T-helper 22 cell (primary cell): ENCODE data around the gene TRMT2A.

Experiments used
- DNase-seq: peaks from one replicate; pipeline ENCODE4 v3.0.0-alpha.2; 2020; ENCODE audit warnings: low read depth

TRMT2A gene

GRCh38 chr22:20148414-20148813 lies 31.4 kb upstream of the TRMT2A start:
- DNase-seq = no peak

- no peak for DNase-seq
Measured at GRCh38 chr22:20147237-20147988, 30.4 kb upstream of the TRMT2A start.

GRCh38 chr22:20146777-20147176 lies 29.8 kb upstream of the TRMT2A start:
- no peak for DNase-seq

- DNase-seq = no peak
Measured at GRCh38 chr22:20145832-20146223, 28.8 kb upstream of the TRMT2A start.

GRCh38 chr22:20145206-20145831 lies 28.3 kb upstream of the TRMT2A start:
- DNase-seq = no peak

GRCh38 chr22:20143883-20144665 lies 27.0 kb upstream of the TRMT2A start:
- DNase-seq = no peak

- DNase-seq = no peak
Measured at GRCh38 chr22:20142711-20143621, 25.9 kb upstream of the TRMT2A start.

GRCh38 chr22:20141186-20142077 lies 24.4 kb upstream of the TRMT2A start:
- no peak for DNase-seq

- DNase-seq = no peak
Measured at GRCh38 chr22:20140521-20140964, 23.5 kb upstream of the TRMT2A start.

- DNase-seq = no peak
Measured at GRCh38 chr22:20140107-20140445, 23.1 kb upstream of the TRMT2A start.

GRCh38 chr22:20139391-20140106 lies 22.5 kb upstream of the TRMT2A start:
- DNase-seq = no peak

- no peak for DNase-seq
Measured at GRCh38 chr22:20138868-20139267, 21.8 kb upstream of the TRMT2A start.

GRCh38 chr22:20138417-20138738 lies 21.4 kb upstream of the TRMT2A start:
- no peak for DNase-seq

- DNase-seq = no peak
Measured at GRCh38 chr22:20137671-20138416, 20.8 kb upstream of the TRMT2A start.

GRCh38 chr22:20137113-20137512 lies 20.1 kb upstream of the TRMT2A start:
- no peak for DNase-seq

- no peak for DNase-seq
Measured at GRCh38 chr22:20136603-20136873, 19.5 kb upstream of the TRMT2A start.

- DNase-seq = no peak
Measured at GRCh38 chr22:20135806-20136602, 19.0 kb upstream of the TRMT2A start.

- DNase-seq = no peak
Measured at GRCh38 chr22:20135265-20135664, 18.2 kb upstream of the TRMT2A start.

GRCh38 chr22:20133930-20134549 lies 17.0 kb upstream of the TRMT2A start:
- no peak for DNase-seq
